Astrocyte (in vitro differentiated cells and primary cell): Measurements from ENCODE around the gene PHEX. TPM values are rescaled to one million over a fixed set of nuclear protein-coding genes. Genes with fewer than 3 reads are reported as not detected.

Source experiments
- DNase-seq: peaks from one replicate; pipeline ENCODE4 v3.0.0-alpha.2; 2010; ENCODE audit warnings: low read depth
- FAIRE-seq: peaks from 2 replicates; lab custom pipeline; 2011; peaks lifted over from hg19 to GRCh38; lab: Jason Lieb, UNC
- H2AFZ ChIP-seq: 2 replicates; pipeline ENCODE4 v1.6.0; 2012; ENCODE audit warnings: low read depth, low read length, inconsistent platforms
- H3K27ac ChIP-seq: 2 replicates; pipeline ENCODE4 v1.5.1; 2011; ENCODE audit warnings: low read depth, low read length, inconsistent platforms
- H3K27me3 ChIP-seq: 2 replicates; pipeline ENCODE4 v1.6.0; 2011; ENCODE audit warnings: low read length, inconsistent platforms; ENCODE audit not compliant: insufficient read depth
- H3K36me3 ChIP-seq: 2 replicates; pipeline ENCODE4 v1.5.1; 2011; ENCODE audit warnings: low read length, inconsistent platforms; ENCODE audit not compliant: insufficient read depth
- H3K4me1 ChIP-seq: 2 replicates; pipeline ENCODE4 v1.5.1; 2011; ENCODE audit warnings: low read length, inconsistent platforms; ENCODE audit not compliant: insufficient read depth
- H3K4me2 ChIP-seq: 2 replicates; pipeline ENCODE4 v1.6.0; 2012; ENCODE audit warnings: low read length, inconsistent platforms
- H3K4me3 ChIP-seq: 2 replicates; pipeline ENCODE4 v1.5.1; 2011; ENCODE audit warnings: low read depth, mild to moderate bottlenecking, low read length, inconsistent platforms; ENCODE audit not compliant: insufficient read depth
- H3K79me2 ChIP-seq: 2 replicates; pipeline ENCODE4 v1.6.0; 2012; ENCODE audit warnings: mild to moderate bottlenecking, low read length, inconsistent platforms; ENCODE audit not compliant: insufficient read depth
- H3K9ac ChIP-seq: 2 replicates; pipeline ENCODE4 v1.6.0; 2012; ENCODE audit warnings: mild to moderate bottlenecking, low read length, inconsistent platforms
- H3K9me3 ChIP-seq: 2 replicates; pipeline ENCODE4 v1.5.1; 2012; ENCODE audit warnings: low read depth, mild to moderate bottlenecking, low read length, inconsistent platforms; ENCODE audit not compliant: insufficient read depth
- H4K20me1 ChIP-seq: 2 replicates; pipeline ENCODE4 v1.6.0; 2012; ENCODE audit warnings: low read length, inconsistent platforms; ENCODE audit not compliant: insufficient read depth
- H3K27ac Mint-ChIP-seq: one replicate; pipeline ENCODE4 v1.8.0; 2021; ENCODE audit warnings: mild to moderate bottlenecking, mixed read lengths; ENCODE audit not compliant: unreplicated experiment
- H3K27me3 Mint-ChIP-seq: one replicate; pipeline ENCODE4 v1.8.0; 2021; ENCODE audit warnings: low read depth, mixed read lengths; ENCODE audit not compliant: unreplicated experiment
- H3K36me3 Mint-ChIP-seq: one replicate; pipeline ENCODE4 v1.8.0; 2021; ENCODE audit warnings: low read depth, mixed read lengths; ENCODE audit not compliant: unreplicated experiment
- H3K4me1 Mint-ChIP-seq: one replicate; pipeline ENCODE4 v1.8.0; 2021; ENCODE audit warnings: low read depth, mixed read lengths; ENCODE audit not compliant: unreplicated experiment
- H3K4me3 Mint-ChIP-seq: one replicate; pipeline ENCODE4 v1.8.0; 2021; ENCODE audit warnings: mild to moderate bottlenecking, moderate library complexity, mixed read lengths; ENCODE audit not compliant: unreplicated experiment
- H3K9me3 Mint-ChIP-seq: one replicate; pipeline ENCODE4 v1.8.0; 2021; ENCODE audit warnings: mild to moderate bottlenecking, mixed read lengths; ENCODE audit not compliant: unreplicated experiment
- EZH2 ChIP-seq: IDR thresholded peaks from 2 replicates; pipeline ENCODE4 v1.6.1; 2012; ENCODE audit warnings: mild to moderate bottlenecking, low read length, inconsistent platforms; ENCODE audit not compliant: insufficient read depth
- total RNA-seq: library from RNA; stranded (reverse); gene quantifications from 2 replicates; pipeline ENCODE4 v1.2.1, GENCODE V29; 2021
- TF ChIP-seq, protein P1 (sequence below): IDR thresholded peaks from 2 replicates; pipeline ENCODE4 v1.5.1; 2011; ENCODE audit warnings: low read depth, mild to moderate bottlenecking, inconsistent platforms, low read length, moderate library complexity; ENCODE audit not compliant: insufficient read depth

PHEX gene
- total RNA-seq, 1 donor from 2014 or later: 0.36 TPM

DNA sequence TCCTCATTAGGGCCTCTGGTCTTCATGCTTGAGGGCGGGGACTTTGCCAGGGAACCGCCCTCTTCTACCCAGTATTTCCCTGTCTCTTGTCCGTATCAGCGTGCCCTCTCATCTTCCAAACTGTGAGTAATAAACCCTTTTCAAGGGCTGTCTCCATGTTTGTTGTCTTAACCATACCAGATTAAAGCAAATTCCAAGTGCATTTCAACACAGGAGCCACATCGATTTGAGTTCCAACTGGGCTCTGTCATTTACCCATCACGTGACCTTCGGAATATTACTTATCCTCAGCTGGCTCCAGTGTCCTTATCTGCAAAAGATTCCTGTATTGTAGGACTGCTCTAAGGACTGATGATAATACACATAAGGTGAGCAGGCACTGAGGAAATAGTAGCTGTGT lies 6.4 kb upstream of the PHEX start:
- H3K27me3 Mint-ChIP-seq: no peaks in the 10 kb centered on the region
- no peak for TF ChIP-seq EZH2
- TF ChIP-seq, protein P1, sequence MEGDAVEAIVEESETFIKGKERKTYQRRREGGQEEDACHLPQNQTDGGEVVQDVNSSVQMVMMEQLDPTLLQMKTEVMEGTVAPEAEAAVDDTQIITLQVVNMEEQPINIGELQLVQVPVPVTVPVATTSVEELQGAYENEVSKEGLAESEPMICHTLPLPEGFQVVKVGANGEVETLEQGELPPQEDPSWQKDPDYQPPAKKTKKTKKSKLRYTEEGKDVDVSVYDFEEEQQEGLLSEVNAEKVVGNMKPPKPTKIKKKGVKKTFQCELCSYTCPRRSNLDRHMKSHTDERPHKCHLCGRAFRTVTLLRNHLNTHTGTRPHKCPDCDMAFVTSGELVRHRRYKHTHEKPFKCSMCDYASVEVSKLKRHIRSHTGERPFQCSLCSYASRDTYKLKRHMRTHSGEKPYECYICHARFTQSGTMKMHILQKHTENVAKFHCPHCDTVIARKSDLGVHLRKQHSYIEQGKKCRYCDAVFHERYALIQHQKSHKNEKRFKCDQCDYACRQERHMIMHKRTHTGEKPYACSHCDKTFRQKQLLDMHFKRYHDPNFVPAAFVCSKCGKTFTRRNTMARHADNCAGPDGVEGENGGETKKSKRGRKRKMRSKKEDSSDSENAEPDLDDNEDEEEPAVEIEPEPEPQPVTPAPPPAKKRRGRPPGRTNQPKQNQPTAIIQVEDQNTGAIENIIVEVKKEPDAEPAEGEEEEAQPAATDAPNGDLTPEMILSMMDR: no peak

DNA sequence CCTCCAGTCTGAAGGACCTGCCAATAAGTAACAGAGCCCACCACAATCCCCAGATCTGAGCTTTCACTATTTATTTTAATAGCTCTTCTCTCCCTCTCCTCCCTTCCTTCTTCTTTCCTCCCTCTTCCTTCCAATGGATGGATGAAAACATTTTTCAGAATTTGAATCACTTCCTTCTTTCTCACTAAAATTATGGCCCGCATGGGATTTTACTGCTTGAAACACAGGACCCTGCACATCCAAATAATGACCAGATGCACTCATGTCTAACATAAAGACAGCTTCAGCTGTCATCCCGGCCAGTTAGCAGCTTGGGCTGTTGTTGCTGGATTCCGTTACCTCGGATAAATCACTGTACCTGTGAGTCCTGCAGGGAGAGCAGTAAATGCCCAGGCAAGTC lies 5.4 kb upstream of the PHEX start:
- H3K27me3 ChIP-seq: no peaks in the 10 kb centered on the region
- H3K4me3 ChIP-seq: no peak overlapping the region
- no peak for FAIRE-seq
- Mint-ChIP-seq H3K36me3 (no peaks in the 10 kb centered on the region), H3K4me3 (no peak overlapping the region), H3K27me3 (no peaks in the 10 kb centered on the region), H3K9me3 (no peaks in the 10 kb centered on the region), H3K4me1 (no peaks in the 10 kb centered on the region), H3K27ac (no peak overlapping the region)
- H4K20me1 ChIP-seq: no peaks in the 10 kb centered on the region
- H3K9me3 ChIP-seq: no peaks in the 10 kb centered on the region
- no peaks in the 10 kb centered on the region for H3K79me2 ChIP-seq
- H3K4me2 ChIP-seq: no peak overlapping the region
- H3K27ac ChIP-seq: no peak overlapping the region
- no peaks in the 10 kb centered on the region for H3K36me3 ChIP-seq
- TF ChIP-seq, protein P1: no peak
- TF ChIP-seq EZH2: no peak
- H3K9ac ChIP-seq: no peak overlapping the region
- no peak for DNase-seq
- no peaks in the 10 kb centered on the region for H3K4me1 ChIP-seq
- no peak overlapping the region for H2AFZ ChIP-seq

More for the DNA sequence above, 6.4 kb upstream of the PHEX start:
- H3K4me1 ChIP-seq: no peaks in the 10 kb centered on the region
- no peaks in the 10 kb centered on the region for H3K36me3 ChIP-seq
- no peak overlapping the region for H3K27ac Mint-ChIP-seq
- no peak overlapping the region for H3K9ac ChIP-seq
- no peak for FAIRE-seq
- no peak overlapping the region for H2AFZ ChIP-seq
- no peaks in the 10 kb centered on the region for H3K4me1 Mint-ChIP-seq
- no peaks in the 10 kb centered on the region for H3K27me3 ChIP-seq
- H3K4me3 ChIP-seq: no peak overlapping the region
- no peaks in the 10 kb centered on the region for H3K9me3 Mint-ChIP-seq
- no peak overlapping the region for H3K4me3 Mint-ChIP-seq
- H3K4me2 ChIP-seq: no peak overlapping the region
- no peaks in the 10 kb centered on the region for H3K79me2 ChIP-seq
- no peaks in the 10 kb centered on the region for H3K36me3 Mint-ChIP-seq
- H3K27ac ChIP-seq: no peak overlapping the region
- no peak for DNase-seq
- no peaks in the 10 kb centered on the region for H3K9me3 ChIP-seq
- no peaks in the 10 kb centered on the region for H4K20me1 ChIP-seq

DNA sequence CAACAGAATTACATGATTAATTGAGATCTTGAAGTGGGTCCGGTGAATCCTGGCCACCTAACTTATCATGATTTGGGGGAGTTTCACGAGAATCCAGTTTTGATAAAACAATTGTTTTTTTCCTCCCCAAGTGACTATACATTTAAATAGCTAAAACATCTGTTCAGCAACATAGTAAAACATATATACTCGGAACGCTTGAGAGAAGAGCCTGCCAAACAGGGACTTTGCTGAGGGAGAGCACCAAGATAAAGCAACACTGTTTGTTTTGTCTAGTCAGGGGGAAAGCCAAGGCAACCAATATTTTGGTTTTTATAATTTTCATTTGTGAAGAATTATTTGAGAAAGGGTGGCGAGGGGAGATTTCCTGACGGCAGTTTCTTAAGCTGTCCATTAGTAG lies 381 bp downstream of the PHEX start:
- Histone ChIP-seq H2AFZ (no peak overlapping the region), H3K4me1 (no peaks in the 10 kb centered on the region), H3K4me2 (no peak overlapping the region), H3K27me3 (no peaks in the 10 kb centered on the region), H3K9me3 (no peaks in the 10 kb centered on the region), H3K4me3 (no peak overlapping the region), H4K20me1 (no peaks in the 10 kb centered on the region), H3K9ac (no peak overlapping the region), H3K79me2 (no peaks in the 10 kb centered on the region), H3K36me3 (no peaks in the 10 kb centered on the region), H3K27ac (no peak overlapping the region)
- Mint-ChIP-seq H3K27ac (no peak overlapping the region), H3K9me3 (no peaks in the 10 kb centered on the region), H3K36me3 (no peaks in the 10 kb centered on the region), H3K27me3 (no peaks in the 10 kb centered on the region), H3K4me1 (no peaks in the 10 kb centered on the region), H3K4me3 (no peak overlapping the region)
- TF ChIP-seq, protein P1: no peak
- DNase-seq (no peak), FAIRE-seq (no peak)
